Gastroesophageal sphincter (tissue), 3 donors: Measurements from ENCODE around the gene MT1X.

Experiments
- EP300 ChIP-seq: sonication (generic); formaldehyde crosslinking; IDR thresholded peaks from one replicate; pipeline ENCODE4 v1.6.1; 2017; ENCODE audit warnings: antibody characterized with exemption, mild to moderate bottlenecking
- POLR2A ChIP-seq, 2 donors: fragments of 450-650 bp; IDR thresholded peaks; one replicate each; pipeline ENCODE4 v1.6.1; 2017; ENCODE audit warnings: antibody characterized with exemption in 2 of 2, mild to moderate bottlenecking in 2 of 2, moderate library complexity in 1 of 2
- POLR2AphosphoS5 ChIP-seq: sonication (generic); formaldehyde crosslinking; IDR thresholded peaks from one replicate; pipeline ENCODE4 v1.6.1; 2017; ENCODE audit warnings: antibody characterized with exemption
- TF ChIP-seq, protein P1 (sequence below), 4 experiments: fragments of 200-600 bp in 2 of 4; fragments of 450-650 bp in 2 of 4; sonication (generic) in 1 of 4; IDR thresholded peaks; one replicate each; pipeline ENCODE4 v1.5.1; 2017 to 2019; ENCODE audit warnings: antibody characterized with exemption in 4 of 4, mild to moderate bottlenecking in 2 of 4, moderate library complexity in 2 of 4

DNA sequence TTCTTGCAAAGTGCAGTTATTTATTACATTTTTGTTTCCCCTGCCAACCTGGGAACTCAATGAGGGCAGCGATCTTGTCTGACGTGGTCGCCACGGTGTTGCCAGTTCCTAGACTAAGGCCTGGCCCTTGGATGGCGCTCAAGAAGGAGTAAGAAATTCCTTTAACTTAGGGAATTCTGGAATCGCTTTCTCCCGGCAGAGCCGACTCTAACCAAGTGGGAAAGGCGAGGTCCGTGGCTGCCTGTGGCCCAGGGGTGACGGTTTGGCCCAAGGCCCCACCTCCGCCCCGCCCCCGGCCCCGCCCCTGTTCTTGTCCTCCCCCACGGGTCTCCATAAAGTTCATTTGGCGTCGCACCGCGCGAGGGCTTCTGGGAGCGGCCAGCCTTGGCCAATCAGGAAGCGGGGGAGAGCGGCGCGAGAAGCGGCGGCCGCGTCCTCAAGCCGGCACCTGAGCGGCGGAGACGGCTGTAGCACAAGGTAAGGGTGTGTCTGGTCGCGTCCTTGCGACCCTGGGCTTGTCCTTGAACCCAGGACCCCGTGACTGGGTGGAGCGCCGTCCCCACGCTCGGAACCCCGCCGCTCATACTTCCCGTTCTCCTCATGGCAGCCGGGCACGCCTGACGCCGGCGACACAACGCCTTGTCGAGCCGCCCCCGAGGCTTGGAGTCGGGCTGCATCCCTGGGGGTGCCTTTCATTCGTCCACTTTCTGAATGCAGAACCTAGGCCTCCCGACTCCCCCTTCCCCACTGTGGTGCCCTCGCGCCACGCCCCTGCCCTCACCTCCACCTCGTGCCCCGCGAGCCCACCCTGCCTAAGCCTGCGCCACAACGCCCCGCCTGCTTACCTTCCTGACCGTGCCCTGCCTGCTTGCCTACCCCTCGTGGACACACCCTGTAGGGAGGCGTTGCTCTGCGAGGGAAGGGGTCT lies 47.7 kb downstream of the MT1X start, which contains the start of gene NUP93:
- TF ChIP-seq EP300 (no peak), POLR2AphosphoS5 (peak; percentile 84), POLR2A (IDR thresholded peaks at IDR 0.05) (peak in 1 of 2 donors; percentile 54)
- TF ChIP-seq, protein P1, sequence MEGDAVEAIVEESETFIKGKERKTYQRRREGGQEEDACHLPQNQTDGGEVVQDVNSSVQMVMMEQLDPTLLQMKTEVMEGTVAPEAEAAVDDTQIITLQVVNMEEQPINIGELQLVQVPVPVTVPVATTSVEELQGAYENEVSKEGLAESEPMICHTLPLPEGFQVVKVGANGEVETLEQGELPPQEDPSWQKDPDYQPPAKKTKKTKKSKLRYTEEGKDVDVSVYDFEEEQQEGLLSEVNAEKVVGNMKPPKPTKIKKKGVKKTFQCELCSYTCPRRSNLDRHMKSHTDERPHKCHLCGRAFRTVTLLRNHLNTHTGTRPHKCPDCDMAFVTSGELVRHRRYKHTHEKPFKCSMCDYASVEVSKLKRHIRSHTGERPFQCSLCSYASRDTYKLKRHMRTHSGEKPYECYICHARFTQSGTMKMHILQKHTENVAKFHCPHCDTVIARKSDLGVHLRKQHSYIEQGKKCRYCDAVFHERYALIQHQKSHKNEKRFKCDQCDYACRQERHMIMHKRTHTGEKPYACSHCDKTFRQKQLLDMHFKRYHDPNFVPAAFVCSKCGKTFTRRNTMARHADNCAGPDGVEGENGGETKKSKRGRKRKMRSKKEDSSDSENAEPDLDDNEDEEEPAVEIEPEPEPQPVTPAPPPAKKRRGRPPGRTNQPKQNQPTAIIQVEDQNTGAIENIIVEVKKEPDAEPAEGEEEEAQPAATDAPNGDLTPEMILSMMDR (IDR thresholded peaks at IDR 0.05), result no peak
